OCI-LY7 (cell line): ENCODE results near the gene ZNF598.

Source experiments
- EZH2phosphoT487 ChIP-seq: fragments of 200-600 bp; sonication (generic); IDR thresholded peaks from 2 replicates; pipeline ENCODE4 v1.6.1; 2018; ENCODE audit warnings: low read depth, borderline replicate concordance, mild to moderate bottlenecking, mixed run types, antibody characterized with exemption, low read length, moderate library complexity, mixed read lengths
- TF ChIP-seq, protein P1 (sequence below): fragments of 200-600 bp; sonication (generic); conservative IDR thresholded peaks from 2 replicates; pipeline ENCODE4 v1.5.1; 2014; ENCODE audit warnings: mild to moderate bottlenecking, antibody characterized with exemption, low read length, moderate library complexity, mixed read lengths

DNA sequence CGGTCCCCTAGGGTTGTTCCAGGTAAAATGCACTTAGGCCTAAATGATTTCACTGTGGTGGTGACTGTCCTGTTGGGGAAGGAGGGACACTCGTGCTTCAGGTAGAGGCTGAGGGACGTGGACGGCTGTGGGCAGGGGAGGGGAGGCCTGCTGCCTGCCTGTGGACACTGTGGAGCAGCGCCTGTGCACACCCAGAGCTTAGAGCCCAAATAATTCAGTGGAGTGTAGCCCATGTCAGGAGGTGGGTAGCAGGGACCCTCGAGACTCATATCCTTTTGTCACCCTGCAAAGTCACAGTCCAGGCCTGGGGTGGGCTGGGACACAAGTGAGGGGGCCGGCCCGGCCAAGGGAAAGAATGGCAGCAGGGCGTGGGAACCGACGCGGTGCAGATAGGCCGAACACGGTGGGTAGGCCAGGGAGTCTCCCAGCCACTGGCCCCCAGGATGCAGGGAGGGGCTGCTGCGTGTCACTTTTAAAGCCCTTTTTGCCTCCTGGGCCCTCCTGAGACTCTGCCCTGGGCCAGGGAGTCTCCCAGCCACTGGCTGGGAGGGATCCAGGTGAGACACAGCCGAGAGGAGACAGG, 16.3 kb upstream of the ZNF598 start:
- TF ChIP-seq, protein P1, sequence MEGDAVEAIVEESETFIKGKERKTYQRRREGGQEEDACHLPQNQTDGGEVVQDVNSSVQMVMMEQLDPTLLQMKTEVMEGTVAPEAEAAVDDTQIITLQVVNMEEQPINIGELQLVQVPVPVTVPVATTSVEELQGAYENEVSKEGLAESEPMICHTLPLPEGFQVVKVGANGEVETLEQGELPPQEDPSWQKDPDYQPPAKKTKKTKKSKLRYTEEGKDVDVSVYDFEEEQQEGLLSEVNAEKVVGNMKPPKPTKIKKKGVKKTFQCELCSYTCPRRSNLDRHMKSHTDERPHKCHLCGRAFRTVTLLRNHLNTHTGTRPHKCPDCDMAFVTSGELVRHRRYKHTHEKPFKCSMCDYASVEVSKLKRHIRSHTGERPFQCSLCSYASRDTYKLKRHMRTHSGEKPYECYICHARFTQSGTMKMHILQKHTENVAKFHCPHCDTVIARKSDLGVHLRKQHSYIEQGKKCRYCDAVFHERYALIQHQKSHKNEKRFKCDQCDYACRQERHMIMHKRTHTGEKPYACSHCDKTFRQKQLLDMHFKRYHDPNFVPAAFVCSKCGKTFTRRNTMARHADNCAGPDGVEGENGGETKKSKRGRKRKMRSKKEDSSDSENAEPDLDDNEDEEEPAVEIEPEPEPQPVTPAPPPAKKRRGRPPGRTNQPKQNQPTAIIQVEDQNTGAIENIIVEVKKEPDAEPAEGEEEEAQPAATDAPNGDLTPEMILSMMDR: no peak
- TF ChIP-seq EZH2phosphoT487: no peak
